HTERT RPE-1 (cell line): ENCODE results near the gene ARHGAP15.

Experiments used
- in situ Hi-C: fragments of 300-500 bp; cut with MboI; formaldehyde crosslinking; loops from 4 replicates; pipeline ENCODE4 v1.14.3; 2020; ENCODE audit warnings: low sequenced_read_pairs

ARHGAP15 gene

DNA sequence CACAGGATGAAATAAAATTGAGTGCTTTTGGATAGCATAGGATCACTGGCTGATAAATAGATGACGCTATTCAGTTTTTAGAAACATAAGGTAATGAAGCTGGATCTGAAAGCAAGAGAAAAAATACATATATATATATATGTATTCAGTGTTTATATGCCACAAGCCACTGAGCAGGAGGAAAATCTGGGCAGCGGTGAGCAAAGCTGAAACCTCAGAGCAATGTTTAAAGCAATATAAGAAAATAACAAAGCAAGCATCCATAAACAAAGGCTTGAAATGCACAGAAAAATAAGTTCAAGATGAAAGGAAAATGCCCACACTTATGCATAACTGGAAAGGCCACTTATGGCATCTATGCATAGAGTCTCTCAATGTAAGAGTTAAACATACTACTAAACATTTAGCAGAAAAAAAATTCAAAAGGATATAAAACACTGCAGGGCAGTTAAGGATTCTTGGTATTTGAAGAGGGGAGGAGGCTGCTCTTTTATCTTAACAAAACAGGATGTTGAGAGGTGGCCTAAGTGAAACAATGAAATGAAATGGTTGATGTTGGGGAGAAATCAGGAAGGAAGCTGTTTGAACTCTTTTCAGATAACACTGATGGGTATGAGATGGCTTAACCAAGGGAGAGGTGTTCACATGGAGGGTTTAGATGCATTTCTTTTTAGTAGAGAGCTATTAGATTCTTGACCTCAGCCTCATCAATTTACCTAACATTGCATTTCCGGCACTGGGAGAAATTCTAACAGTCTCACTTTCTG, 129.1 kb downstream of the ARHGAP15 start:
- in situ Hi-C loops: no loop called here

DNA sequence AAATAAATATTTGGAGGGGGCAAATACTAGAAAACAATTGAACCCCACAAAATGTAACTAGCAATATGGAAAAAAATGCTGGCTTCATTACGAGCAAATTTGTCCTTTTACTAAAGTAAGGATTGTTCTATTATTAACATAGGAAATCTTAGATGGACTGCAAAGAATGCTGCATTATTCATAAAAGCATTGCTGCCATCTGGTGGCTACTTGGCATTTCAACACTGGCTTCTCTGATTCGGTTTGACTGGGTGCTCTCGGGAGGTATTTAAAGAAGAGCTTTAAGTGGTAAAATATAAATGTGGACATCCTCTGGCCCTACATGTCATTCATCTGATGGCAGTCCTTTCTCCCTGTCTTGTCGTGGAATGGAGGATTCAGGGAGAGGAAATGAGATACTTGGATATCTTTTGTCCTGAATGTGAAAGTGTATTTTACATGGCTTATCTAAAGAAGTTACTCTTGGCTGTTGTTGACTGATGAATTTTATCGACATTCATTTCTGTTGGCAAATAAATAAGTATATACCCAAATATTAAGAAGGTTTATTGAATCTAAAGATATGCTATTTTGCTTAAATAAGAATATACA, 130.2 kb downstream of the ARHGAP15 start:
- in situ Hi-C loops: no loop called here

DNA sequence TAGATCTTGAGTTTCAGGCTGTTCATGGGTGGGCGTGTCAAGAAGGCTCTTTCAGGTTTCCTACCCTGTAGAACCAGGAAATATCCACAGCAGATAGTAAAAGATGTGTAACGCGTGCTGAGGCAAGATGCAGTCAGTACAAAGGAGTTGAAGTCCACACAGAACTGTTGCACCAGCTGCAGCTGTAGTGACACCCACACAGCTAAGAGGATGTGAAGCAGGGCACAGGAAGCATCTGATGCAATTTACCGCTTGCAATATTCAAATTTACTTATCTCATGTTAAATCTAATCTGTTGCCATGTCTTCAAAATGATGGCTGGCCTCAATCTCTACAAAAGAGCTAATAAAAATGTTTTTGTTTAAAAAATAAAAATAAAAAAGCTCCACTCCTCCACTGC, 132.8 kb downstream of the ARHGAP15 start:
- in situ Hi-C loops: no loop called here

DNA sequence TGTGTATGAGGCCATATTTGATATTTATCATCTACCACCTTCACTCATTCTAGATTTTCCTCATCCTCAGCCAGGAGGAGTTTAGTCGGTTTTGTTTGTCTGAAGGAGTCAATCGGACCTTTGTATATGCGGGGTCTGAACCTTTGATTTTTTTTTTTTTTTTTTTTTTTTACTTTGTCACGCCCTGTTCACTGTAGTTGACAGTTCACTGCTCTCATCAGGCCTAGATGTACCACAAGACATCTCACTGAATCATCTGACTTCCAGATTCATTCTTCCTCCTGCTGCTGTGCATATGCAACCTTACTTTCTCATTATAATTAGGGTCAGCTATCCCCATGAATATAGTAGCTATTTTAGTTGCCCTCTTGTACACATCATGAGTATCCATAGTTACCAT, 133.2 kb downstream of the ARHGAP15 start:
- in situ Hi-C loops: no loop called here

DNA sequence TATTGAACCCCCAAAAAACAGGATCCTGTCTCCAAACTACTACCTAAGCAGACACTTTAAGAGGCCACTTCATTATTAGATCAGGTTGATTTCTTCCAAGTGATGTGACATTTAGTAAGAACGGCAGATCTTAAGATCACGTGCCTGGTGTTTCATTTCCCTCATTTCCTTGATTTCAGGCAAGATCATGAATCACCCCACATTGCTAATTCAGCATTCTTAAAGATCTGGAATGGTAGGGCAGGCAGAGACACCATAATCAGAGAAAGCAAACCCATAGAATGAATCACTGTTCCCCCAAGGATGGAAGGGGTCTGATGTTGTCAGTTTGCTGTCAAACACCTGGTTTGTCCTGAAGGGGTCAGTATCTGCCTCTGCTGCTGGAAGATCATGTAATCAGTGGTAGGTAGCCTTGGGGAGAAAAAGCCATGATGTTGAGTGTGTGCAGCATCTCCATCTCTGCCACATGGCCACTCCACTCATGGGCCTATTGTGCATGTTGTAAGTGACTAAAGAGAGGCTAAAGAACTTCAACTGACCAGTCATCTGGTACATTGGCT, 133.9 kb downstream of the ARHGAP15 start:
- in situ Hi-C loops: no loop called here

DNA sequence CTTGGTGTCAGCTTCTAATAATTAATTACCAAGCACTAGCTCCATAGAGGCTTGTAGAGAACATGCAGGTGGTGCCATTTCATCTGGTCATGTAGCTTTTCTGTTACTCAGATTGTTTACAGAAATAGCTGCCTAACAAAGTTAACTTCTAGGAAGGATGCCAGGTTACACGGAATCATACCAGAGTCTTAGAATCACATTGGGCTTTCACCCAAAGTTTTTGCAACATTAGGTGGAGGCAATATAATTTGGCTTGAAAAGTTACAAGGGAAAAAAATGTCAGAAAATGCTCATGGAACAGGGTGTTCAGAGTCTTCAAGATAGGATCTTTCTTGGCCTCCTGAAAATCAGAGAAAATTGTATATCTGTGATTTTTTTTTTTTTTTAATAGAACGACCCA, 135.6 kb downstream of the ARHGAP15 start:
- in situ Hi-C loops: no loop called here

DNA sequence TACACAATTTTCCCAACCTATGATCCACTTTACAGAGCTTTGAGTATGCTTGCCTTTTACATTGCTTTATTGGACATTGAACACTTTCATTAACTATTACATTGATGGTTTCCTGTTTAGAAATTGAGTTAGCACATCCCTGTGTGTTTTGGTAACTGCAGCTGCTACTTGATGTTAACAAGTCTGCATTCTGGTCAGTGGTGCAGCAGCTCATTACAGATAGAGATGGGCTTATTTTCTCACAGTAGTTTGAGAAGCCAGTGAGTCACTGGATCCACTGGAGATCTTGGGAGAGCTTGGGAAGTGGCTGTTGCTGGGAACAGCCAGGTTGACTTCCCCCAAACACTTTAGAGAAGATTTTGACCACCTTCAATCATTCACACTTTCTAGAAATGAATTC, 150.5 kb downstream of the ARHGAP15 start:
- in situ Hi-C loops: no loop called here

DNA sequence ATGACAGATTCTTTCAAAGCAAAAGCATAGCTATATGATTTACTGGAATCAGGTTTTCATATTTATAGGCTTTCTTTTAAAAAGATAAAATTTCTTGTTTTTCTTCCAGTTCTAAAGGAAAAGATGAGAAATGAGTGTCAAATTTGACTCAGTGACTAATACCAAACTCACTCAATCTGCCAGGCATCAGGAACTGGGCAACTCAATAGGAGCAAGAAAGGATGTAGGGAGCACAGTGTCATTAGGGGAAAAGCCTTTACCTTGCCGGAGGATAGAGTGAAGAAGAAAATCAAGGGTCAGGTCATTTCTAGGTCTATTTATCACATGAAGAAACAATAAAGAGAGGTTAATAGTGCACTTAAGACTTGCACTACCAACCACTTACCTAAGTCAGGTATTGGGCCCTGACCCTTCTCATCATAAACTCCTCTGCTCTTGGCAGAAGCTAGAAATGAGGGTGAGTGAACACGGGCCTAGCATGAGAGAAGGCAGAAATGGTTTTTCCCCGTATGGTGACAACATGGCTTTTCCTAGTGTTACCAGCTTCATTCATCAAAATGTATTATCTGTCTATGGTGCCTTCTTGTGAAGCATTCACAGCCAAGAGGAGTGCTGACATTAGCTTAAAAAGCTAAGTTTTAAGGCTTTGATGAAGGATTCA, 151.0 kb downstream of the ARHGAP15 start:
- in situ Hi-C loops: no loop called here

DNA sequence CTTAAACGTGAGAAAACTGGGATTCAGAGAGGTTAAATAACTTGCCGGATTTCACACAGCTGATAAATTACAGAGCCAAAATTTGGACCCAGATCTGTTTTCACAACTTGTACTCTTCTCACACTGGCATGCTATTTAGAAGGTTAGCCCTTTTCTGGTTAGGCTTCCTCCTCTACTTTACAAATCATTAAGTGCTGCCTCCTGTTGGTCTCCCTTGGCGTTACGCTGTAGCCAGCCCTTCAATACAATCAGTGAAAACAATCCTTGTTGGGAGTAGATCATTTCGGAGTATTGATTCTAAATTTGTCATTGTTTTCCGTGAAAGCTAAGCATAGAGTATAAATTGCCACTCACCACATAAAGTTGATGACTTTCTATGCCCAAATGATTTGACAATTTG, 153.5 kb downstream of the ARHGAP15 start:
- in situ Hi-C loops: no loop called here

DNA sequence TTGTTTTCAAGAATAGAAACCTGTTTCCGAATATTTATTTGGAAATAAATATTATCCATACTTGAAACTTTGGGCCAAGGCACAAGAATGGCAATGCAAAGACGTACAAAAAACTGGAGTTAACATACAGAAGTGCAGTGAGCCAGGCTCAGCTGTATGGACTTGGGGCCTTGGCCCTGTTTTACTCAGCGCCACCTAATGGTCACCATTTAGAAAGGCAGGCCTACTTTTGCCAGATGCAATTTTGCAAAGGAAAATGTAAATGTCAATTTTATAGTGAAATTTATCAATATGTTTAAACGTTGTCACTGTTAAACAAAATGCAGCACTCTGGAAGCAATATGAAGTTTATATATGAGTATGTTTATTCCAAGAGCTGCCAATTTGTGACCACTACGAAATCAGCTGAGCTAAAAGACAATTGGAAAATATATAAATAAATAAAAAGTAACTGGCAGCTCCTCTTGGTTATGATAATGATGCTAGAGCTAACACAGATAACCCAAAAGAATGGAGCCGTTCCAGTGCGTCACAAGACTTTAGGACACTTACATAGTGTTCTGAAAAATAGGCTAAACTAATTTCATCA, 155.0 kb downstream of the ARHGAP15 start:
- in situ Hi-C loops: no loop called here

DNA sequence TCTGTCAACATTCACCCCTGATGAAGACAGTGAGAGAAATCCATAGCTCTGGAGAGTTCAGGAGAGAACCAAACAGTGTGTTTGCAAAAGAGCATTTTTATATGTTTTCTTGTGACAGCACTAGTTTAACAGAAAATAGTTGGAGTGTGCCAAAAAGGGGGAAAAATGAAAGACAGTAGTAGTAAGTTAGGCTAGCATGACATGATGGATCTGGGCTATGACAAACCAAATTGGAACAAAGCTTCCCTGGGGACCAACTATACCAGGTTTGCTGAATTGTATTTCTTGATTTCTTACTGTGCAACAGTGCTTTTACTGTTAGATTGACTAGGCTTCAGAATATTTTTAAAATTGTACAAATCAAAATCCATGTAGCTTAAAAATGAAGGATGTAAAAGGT, 159.8 kb downstream of the ARHGAP15 start:
- in situ Hi-C loops: no loop called here

DNA sequence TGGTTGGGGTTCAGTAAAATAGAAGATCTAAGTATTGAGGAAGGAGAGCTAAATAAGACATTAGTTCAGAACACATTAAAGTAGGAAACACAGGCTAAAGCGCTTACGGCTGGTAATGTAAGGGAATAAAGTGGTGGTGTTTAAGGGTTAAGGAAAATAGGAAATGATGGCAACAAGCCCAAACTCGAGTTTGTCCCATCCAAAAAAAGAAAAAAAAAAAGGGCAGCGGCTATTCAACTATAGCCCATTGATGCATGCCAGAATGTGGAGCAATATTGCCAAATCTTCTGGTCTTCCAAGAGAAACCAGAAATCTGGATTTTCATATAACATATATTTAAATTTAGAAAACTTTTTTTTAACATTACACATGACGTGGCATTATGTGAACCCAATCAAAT, 161.0 kb downstream of the ARHGAP15 start:
- in situ Hi-C loops: no loop called here

DNA sequence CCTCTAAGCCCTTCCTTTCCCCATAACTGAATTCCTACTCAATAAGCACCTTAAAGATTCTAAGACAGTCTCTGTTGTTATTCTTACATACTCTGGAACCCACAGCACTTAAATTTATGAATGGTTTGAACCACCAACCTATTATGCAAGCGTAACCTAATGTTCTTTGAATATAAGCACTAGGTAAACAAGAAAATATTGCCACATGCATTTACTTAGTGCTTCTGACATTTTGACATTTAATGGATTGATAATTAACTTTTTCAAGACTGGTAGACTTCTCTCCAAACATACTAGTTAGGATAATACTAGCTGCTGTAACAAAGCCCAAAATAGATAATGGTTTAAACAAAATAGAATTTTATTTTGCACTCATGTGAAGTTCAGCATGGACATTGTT, 164.8 kb downstream of the ARHGAP15 start:
- in situ Hi-C loops: no loop called here

DNA sequence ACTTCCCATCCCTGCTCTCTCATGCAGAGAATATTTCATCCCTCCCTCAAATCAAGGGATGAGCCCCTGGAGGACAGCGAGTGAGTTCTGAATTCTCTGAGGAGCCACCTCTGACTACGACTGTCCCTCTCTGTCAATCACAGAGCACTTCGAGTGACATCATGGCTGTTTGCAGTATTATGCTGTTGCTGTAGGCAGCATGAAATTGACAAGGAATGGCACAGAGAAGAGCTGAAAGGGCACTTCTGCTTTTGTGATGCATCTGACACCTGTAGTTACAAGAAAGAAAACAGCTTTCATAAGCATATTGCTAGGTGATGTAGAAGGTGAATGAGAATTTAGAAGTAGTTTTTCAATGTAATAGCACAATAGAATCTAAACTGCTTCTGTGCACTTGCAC, 166.9 kb downstream of the ARHGAP15 start:
- in situ Hi-C loops: no loop called here

DNA sequence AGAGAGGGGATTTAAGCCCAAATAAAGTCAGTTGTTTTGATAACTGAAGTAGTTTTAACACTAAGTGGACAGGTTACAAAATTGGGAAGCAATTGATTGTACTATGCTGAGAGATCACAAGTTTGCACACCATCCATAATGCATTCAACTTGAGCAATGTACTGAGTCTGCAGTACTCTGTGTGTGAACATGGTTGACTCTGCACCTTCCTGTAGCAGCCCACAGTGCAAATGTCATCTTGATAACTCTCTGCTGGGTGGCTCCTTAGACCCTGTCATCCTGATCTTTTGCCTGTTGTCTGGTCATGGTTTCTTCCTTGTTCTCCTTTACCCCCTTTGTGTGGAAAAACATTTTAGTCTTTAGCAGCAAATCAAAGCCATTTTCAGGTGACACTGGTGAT, 168.0 kb downstream of the ARHGAP15 start:
- in situ Hi-C loops: no loop called here

DNA sequence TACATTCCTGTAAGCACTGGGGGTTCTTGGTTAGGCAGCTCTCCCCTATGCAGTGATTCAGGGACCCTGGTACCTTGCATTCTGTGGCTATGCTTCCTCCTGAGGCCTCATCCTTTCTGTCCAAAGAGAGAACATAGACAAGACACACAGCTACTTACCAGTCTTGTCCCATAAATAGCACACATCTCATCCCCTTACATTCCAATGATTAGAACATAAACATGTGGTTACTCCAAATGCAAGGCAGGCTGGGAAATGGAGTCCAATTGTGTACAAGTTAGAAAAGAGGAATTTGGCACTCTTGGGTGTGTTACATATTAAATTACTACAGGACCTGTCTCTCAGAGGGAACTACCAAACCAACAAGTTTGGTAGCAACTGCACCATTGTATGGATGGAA, 171.3 kb downstream of the ARHGAP15 start:
- in situ Hi-C loops: no loop called here

DNA sequence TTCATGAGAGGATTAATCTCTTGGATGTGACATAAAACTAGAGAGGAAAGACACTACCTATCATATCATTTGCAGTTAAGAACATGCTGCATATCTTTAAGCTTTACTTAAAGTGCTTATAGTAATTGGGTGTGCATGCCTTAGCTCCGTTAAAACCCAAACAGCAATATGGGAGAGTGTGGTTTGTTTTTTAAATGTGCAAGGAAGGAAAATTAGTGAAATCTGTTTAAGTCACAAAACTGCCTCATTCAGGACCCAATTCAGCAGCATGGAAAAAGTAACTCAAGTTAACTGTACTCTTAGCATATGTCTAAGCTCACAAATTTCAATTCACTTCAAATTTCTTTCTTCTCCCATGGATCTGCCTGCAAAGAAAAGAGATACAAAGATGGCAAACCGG, 182.2 kb downstream of the ARHGAP15 start:
- in situ Hi-C loops: no loop called here

DNA sequence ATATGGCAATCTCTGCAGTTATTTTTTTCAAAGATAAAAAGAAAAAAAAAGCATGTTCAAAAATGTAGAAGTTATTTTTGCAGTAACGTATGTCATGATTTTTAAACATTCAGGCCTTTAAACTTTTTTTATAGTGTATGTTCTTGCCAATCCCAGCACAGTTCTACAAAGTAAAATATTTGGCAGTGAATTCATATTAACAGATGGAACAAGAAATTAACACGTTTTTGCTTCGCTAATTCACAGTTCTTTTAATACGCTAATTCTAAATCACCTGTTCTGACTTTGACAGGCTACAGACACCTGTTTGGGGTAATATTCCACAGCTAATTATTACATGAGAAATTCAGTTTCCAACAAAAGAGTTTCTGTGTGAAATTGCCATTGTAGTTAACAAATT, 183.2 kb downstream of the ARHGAP15 start:
- in situ Hi-C loops: no loop called here

DNA sequence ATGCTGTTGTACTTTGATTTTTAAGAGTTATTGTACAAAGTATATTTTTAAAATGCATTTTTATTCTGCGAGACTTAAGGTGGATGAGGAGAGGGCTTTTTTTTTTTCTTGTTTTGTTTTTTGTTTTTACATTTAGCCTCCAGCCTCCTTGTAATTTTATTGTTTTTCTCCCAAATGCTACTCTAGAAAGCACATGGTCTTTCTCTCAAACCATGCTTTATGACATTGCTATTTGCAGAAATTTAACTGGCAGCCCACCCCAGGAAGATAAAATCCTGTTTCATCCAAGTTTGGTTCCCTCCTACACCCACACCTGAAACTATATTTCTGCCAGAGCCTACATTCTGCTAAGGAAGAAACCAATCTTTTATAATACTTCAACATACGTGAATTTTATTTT, 184.6 kb downstream of the ARHGAP15 start:
- in situ Hi-C loops: no loop called here

DNA sequence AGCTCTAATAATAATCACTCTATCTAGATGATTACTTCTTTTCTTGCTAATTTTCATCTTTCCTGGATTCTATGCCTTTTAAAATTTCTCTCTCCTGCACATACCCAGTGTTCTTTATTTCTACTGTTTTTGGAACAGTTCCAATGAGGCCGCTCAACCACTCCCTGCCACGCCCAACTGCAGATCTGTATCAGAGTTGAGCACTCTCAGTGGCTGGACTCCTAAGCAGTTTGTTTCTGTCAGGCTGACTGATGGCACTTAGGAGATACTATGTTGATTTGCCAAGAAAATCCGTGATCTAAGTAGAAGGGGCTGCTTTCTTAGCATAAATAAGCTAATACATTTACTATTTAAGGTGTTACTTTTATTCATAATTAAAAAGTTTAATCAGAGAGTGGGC, 192.8 kb downstream of the ARHGAP15 start:
- in situ Hi-C loops: no loop called here

DNA sequence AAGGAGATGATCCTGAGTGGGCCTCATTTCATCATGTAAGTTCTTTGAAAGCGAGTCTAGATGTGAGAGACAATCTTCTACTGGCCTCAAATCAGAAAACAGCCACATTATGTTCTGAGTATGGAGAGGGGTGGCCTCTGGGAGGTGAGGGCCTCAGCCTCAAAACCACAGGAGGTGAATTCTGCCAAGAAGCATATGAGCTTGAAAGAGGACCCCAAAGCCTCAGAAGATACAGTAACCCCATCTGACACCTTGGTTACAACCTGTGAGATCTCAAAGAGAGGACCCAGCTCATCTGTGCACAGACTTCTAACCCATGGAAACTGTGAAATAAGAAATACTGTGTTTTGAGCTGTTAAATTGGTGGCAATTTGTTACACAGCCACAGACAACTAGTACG, 200.1 kb downstream of the ARHGAP15 start:
- in situ Hi-C loops: no loop called here
